Raji (cell line): ENCODE measurements around the gene PTPN18.

Experiments used
- POLR2A ChIP-seq: IDR thresholded peaks from 2 replicates; pipeline ENCODE4 v1.6.1; 2011; ENCODE audit warnings: low read depth, low read length, control low read depth; ENCODE audit not compliant: insufficient read depth

Gene PTPN18

GRCh38 chr2:130370490-130370889 lies 14.6 kb downstream of the PTPN18 start:
- TF ChIP-seq POLR2A: peak; percentile 27; the same call in 1 of the 2 replicates

- TF ChIP-seq POLR2A: no peak
Observed at GRCh38 chr2:130371723-130372054, 15.8 kb downstream of the PTPN18 start.

- TF ChIP-seq POLR2A: peak; percentile 90
Observed at GRCh38 chr2:130372055-130372832, 16.4 kb downstream of the PTPN18 start.

GRCh38 chr2:130372833-130373807 lies 17.3 kb downstream of the PTPN18 start:
- no peak for TF ChIP-seq POLR2A

DNA sequence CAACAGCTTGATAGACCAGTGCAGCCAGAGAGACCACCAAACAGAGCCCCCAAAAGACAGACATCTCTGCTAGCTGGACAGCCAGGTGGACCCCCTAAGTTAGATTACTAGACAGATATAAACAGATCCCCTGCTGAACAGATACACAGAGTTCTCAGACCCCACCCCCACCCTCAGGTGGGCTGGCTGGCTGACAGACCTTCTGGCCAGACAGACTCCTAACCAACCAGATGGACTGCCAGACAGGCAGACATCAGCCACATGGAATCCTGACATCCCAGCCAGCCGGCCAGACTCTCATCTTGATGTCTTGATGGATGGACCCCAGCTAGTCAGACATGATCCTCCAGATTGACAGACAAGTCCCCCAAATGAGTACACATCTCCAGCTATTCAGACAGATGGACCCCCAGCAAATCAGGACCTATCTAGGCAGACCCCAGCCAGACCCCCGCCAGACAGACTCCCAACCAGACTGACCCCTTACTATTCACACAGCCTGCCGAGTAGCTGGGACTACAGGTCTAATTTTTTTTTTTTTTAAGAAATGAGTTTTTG lies 18.0 kb downstream of the PTPN18 start:
- TF ChIP-seq POLR2A: no peak

GRCh38 chr2:130374587-130375290 lies 18.9 kb downstream of the PTPN18 start:
- TF ChIP-seq POLR2A: no peak

- no peak for TF ChIP-seq POLR2A
Observed at GRCh38 chr2:130375291-130376266, 19.7 kb downstream of the PTPN18 start.

DNA sequence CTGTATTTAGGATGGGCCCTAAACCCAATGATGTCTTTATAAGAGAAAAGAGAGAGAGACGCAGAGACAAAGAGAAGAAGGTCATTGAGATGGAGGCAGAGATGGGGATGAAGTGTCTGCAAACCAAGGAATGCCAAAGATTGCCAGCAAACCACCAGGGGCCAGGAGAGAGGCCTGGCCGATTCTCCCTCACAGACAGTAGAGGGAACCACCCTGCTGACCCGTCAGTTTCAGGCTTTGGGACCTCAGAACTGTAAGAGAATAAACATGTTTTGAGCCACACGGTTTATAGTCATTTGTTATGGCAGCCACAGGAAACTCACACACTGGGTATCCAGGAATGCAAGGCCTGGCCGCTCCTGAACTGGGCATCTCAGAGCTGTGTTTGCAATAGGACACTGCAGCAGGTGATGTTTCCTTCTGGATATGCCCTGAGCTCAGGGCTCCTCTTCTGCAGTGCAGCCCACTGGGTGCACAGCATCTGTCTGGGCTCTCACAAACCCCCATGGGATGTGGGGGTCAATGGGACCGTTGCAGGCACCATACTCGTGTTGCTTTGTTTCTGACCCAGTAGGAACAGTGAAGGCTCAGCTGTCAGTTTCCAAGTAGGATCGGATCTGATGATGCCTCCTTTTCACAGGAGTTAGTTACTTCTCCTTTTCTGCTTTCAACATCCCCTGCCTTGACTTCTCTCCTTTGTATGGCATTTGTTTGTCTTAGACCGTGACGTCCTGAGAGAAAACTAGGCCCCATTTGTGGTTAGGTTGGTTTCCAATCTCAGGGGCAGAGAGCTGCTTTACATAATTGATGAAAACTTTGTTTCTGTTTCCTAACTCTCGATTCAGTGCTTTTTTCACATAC lies 20.8 kb downstream of the PTPN18 start:
- peak; percentile 38; the same call in 1 of the 2 replicates for TF ChIP-seq POLR2A

- TF ChIP-seq POLR2A: no peak
Observed at GRCh38 chr2:130377491-130377890, 21.6 kb downstream of the PTPN18 start.

GRCh38 chr2:130378206-130378897 lies 22.5 kb downstream of the PTPN18 start:
- no peak for TF ChIP-seq POLR2A

GRCh38 chr2:130378898-130379214 lies 23.0 kb downstream of the PTPN18 start:
- no peak for TF ChIP-seq POLR2A

DNA sequence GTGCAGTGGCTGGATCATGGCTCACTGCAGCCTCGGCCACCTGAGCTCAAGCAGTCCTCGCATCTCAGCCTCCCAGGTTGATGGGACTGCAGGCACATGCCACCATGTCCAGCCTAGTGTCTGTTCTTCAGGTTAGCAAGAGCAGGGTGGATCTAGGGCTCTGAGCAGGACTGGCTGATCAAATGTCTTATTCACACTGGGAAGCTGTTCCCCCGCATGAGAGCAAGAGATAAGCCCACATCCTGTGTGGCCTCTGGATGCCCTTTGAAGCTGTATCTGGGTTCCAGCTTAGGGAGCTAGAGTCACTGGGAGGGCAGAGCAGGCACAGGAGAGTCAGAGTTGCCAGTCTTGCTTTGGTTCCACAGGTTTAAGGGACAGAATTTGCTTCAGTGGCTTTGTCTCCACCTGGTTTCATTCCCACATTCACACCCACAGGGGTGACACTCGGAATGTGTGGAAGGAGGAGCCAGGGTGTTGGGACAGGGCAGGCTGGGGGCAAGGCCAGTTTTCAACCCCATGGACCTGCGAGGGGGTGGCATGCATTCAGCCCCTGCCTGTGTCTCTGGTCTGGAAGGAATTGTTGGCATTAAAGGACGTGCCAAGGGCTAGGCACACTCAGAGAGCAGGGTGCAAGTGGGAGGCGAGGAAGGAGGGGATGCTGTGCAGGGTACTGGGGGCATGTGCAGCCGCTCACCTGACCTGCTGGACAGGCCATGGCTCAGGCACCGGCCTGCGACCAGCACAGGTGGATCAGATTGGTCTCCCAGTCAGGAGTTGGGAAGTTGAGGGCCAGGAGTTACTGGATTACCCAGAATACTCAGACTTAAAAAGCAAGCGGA lies 24.5 kb downstream of the PTPN18 start:
- no peak for TF ChIP-seq POLR2A
